ENCODE measurements around the gene APOL2.
"Not testable (repeated sequence)": the region's sequence is repeated elsewhere in the genome, so short reads cannot be mapped to it uniquely, and the experiment has no call there.

APOL2 gene

GRCh38 chr22:36231051-36231450 is 8.3 kb downstream of the APOL2 start:
- H3K4me1 ChIP-seq (ENCODE audit: control extremely low read depth in 1 of 4, control insufficient read depth in 4 of 4, insufficient read depth in 4 of 4, low read length in 3 of 4); POLR2A ChIA-PET; DNase-seq; H3K4me3 ChIP-seq (ENCODE audit: control insufficient read depth in 1 of 7, extremely low read depth in 1 of 7, insufficient read depth in 4 of 7, low read depth in 2 of 7, low read length in 6 of 7); H3K9me3 ChIP-seq (ENCODE audit: control extremely low read depth in 1 of 5, control insufficient read depth in 4 of 5, insufficient read depth in 2 of 5, low read depth in 1 of 5, low read length in 4 of 5); H3K27ac ChIP-seq (ENCODE audit: insufficient read depth in 1 of 2, low read depth in 1 of 2, low read length in 2 of 2, poor library complexity in 1 of 2, severe bottlenecking in 2 of 2); H3K27me3 ChIP-seq (replicated peaks in 2 of 5; ENCODE audit: control insufficient read depth in 4 of 5, insufficient read depth in 5 of 5, low read length in 4 of 5): not testable (repeated sequence)
- 25% methylated on average over 1 of the region's 5 CpGs for WGBS (ENCODE audit: insufficient coverage)
- peaks cover 11 to 69% (median 45%) of the 10 kb centered on the region in 4 experiments for H3K36me3 ChIP-seq (ENCODE audit: control insufficient read depth in 4 of 4, insufficient read depth in 4 of 4, low read length in 3 of 4)
- CTCF ChIA-PET, result interaction anchor here (0.7 to 1.1 kb wide), 2 partner anchors 10 to 30 kb away, joined by 3 to 4 read pairs; no protein-coding TSS in a partner anchor

- H3K27me3 ChIP-seq (replicated peaks in 2 of 5; ENCODE audit: control insufficient read depth in 4 of 5, insufficient read depth in 5 of 5, low read length in 4 of 5); H3K27ac ChIP-seq (ENCODE audit: insufficient read depth in 1 of 2, low read depth in 1 of 2, low read length in 2 of 2, poor library complexity in 1 of 2, severe bottlenecking in 2 of 2); H3K4me3 ChIP-seq (ENCODE audit: control insufficient read depth in 1 of 7, extremely low read depth in 1 of 7, insufficient read depth in 4 of 7, low read depth in 2 of 7, low read length in 6 of 7); H3K9me3 ChIP-seq (ENCODE audit: control extremely low read depth in 1 of 5, control insufficient read depth in 4 of 5, insufficient read depth in 2 of 5, low read depth in 1 of 5, low read length in 4 of 5); POLR2A ChIA-PET; DNase-seq; H3K4me1 ChIP-seq (ENCODE audit: control extremely low read depth in 1 of 4, control insufficient read depth in 4 of 4, insufficient read depth in 4 of 4, low read length in 3 of 4): not testable (repeated sequence)
- H3K36me3 ChIP-seq (ENCODE audit: control insufficient read depth in 4 of 4, insufficient read depth in 4 of 4, low read length in 3 of 4), result peaks cover 5 to 62% (median 39%) of the 10 kb centered on the region in 4 experiments
- WGBS (ENCODE audit: insufficient coverage), result 90% methylated on average over 2 of the region's 3 CpGs
- CTCF ChIA-PET, result interaction anchor here (0.8 kb wide), 1 partner anchor 9 kb away, joined by 3 read pairs; no protein-coding TSS in a partner anchor
Observed at GRCh38 chr22:36229649-36230048, 9.7 kb downstream of the APOL2 start.

GRCh38 chr22:36228944-36229343 is 10.4 kb downstream of the APOL2 start:
- no peak overlapping the region for H3K4me3 ChIP-seq (ENCODE audit: control insufficient read depth in 1 of 7, extremely low read depth in 1 of 7, insufficient read depth in 4 of 7, low read depth in 2 of 7, low read length in 6 of 7)
- H3K27ac ChIP-seq (ENCODE audit: insufficient read depth in 1 of 2, low read depth in 1 of 2, low read length in 2 of 2, poor library complexity in 1 of 2, severe bottlenecking in 2 of 2), result no peak overlapping the region
- H3K4me1 ChIP-seq (ENCODE audit: control extremely low read depth in 1 of 4, control insufficient read depth in 4 of 4, insufficient read depth in 4 of 4, low read length in 3 of 4), result peaks cover 0 to 8% (median 0%) of the 10 kb centered on the region in 4 experiments
- DNase-seq, result no peak
- POLR2A ChIA-PET, result no interaction called here
- H3K27me3 ChIP-seq (replicated peaks in 2 of 5; ENCODE audit: control insufficient read depth in 4 of 5, insufficient read depth in 5 of 5, low read length in 4 of 5), result no peaks in the 10 kb centered on the region
- H3K9me3 ChIP-seq (ENCODE audit: control extremely low read depth in 1 of 5, control insufficient read depth in 4 of 5, insufficient read depth in 2 of 5, low read depth in 1 of 5, low read length in 4 of 5), result no peaks in the 10 kb centered on the region
- 95% methylated on average over 4 of the region's 7 CpGs for WGBS (ENCODE audit: insufficient coverage)
- CTCF ChIA-PET, result interaction anchor here (1.4 to 3.9 kb wide), 2 partner anchors 9 to 60 kb away, joined by 3 to 29 read pairs; partner anchors contain the start of gene APOL2
- H3K36me3 ChIP-seq (ENCODE audit: control insufficient read depth in 4 of 4, insufficient read depth in 4 of 4, low read length in 3 of 4), result peaks cover 5 to 55% (median 37%) of the 10 kb centered on the region in 4 experiments

DNA sequence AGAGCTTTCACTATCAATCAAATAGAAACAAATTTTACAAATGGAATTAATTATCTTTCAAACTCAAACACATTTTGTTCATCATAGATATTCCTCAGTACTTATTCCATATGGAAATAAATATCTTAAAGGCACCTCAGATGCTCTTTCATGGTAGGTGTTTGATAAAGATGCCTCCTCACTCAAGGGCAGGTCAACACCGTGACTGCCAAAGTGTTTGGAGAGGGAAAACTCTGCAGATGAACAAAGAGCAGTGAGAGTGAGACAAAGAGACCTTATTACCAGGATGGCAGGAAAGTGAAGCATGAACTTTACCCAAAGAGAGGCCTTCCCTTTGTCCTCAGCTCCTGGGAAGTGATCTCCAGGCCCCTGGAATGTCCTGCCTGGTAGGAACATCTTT is 11.0 kb downstream of the APOL2 start:
- H3K4me3 ChIP-seq (ENCODE audit: control insufficient read depth in 1 of 7, extremely low read depth in 1 of 7, insufficient read depth in 4 of 7, low read depth in 2 of 7, low read length in 6 of 7); DNase-seq: not testable (repeated sequence)

DNA sequence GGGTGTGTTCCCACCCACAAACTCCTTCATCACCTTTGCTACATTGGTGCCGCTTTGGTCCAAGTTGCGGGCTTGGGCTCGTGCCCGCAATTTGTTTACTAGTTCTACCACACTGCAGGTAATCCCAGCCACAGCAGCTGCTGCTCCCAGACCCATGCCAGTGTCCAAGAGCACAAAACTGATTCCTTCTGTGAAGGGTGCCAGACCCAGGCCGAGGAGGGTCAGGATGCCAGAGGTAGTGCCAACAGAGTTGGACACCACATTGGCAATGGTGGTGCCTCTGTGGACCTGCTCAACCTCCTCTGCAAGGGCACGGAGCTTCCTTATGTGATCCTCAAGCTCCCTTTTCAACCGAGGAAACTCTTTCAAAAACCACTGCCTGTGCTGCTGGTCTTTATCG is 11.5 kb downstream of the APOL2 start:
- Histone ChIP-seq H3K27me3 (replicated peaks in 2 of 5; ENCODE audit: control insufficient read depth in 4 of 5, insufficient read depth in 5 of 5, low read length in 4 of 5) (no peaks in the 10 kb centered on the region), H3K9me3 (ENCODE audit: control extremely low read depth in 1 of 5, control insufficient read depth in 4 of 5, insufficient read depth in 2 of 5, low read depth in 1 of 5, low read length in 4 of 5) (no peaks in the 10 kb centered on the region), H3K27ac (ENCODE audit: insufficient read depth in 1 of 2, low read depth in 1 of 2, low read length in 2 of 2, poor library complexity in 1 of 2, severe bottlenecking in 2 of 2) (no peak overlapping the region), H3K36me3 (ENCODE audit: control insufficient read depth in 4 of 4, insufficient read depth in 4 of 4, low read length in 3 of 4) (peaks cover 5 to 47% (median 31%) of the 10 kb centered on the region in 4 experiments), H3K4me1 (ENCODE audit: control extremely low read depth in 1 of 4, control insufficient read depth in 4 of 4, insufficient read depth in 4 of 4, low read length in 3 of 4) (peaks cover 0 to 2% (median 0%) of the 10 kb centered on the region in 4 experiments), H3K4me3 (ENCODE audit: control insufficient read depth in 1 of 7, extremely low read depth in 1 of 7, insufficient read depth in 4 of 7, low read depth in 2 of 7, low read length in 6 of 7) (no peak overlapping the region)
- DNase-seq, result no peak
- ChIA-PET CTCF (interaction anchor here (1.4 to 3.9 kb wide), 2 partner anchors 11 to 62 kb away, joined by 3 to 29 read pairs; partner anchors contain the start of gene APOL2), POLR2A (no interaction called here)
- 98% methylated on average over 7 of the region's 8 CpGs for WGBS (ENCODE audit: insufficient coverage)

More for the DNA sequence above, 11.0 kb downstream of the APOL2 start:
- H3K27ac ChIP-seq (ENCODE audit: insufficient read depth in 1 of 2, low read depth in 1 of 2, low read length in 2 of 2, poor library complexity in 1 of 2, severe bottlenecking in 2 of 2); H3K27me3 ChIP-seq (replicated peaks in 2 of 5; ENCODE audit: control insufficient read depth in 4 of 5, insufficient read depth in 5 of 5, low read length in 4 of 5); H3K9me3 ChIP-seq (ENCODE audit: control extremely low read depth in 1 of 5, control insufficient read depth in 4 of 5, insufficient read depth in 2 of 5, low read depth in 1 of 5, low read length in 4 of 5); H3K4me1 ChIP-seq (ENCODE audit: control extremely low read depth in 1 of 4, control insufficient read depth in 4 of 4, insufficient read depth in 4 of 4, low read length in 3 of 4); POLR2A ChIA-PET: not testable (repeated sequence)
- WGBS (ENCODE audit: insufficient coverage), result no CpG with 5 or more reads among the region's 1 CpG
- H3K36me3 ChIP-seq (ENCODE audit: control insufficient read depth in 4 of 4, insufficient read depth in 4 of 4, low read length in 3 of 4), result peaks cover 5 to 53% (median 36%) of the 10 kb centered on the region in 4 experiments
- CTCF ChIA-PET, result interaction anchor here (1.4 to 3.9 kb wide), 2 partner anchors 10 to 61 kb away, joined by 3 to 29 read pairs; partner anchors contain the start of gene APOL2

GRCh38 chr22:36227396-36227795 is 11.9 kb downstream of the APOL2 start:
- CTCF ChIA-PET, result interaction anchor here (0.5 to 3.9 kb wide), 5 partner anchors 10 to 58 kb away, joined by 3 to 29 read pairs (median 3); partner anchors contain the start of genes APOL1 and APOL2

GRCh38 chr22:36226189-36226588 is 13.1 kb downstream of the APOL2 start:
- peaks cover 5 to 36% (median 19%) of the 10 kb centered on the region in 4 experiments for H3K36me3 ChIP-seq (ENCODE audit: control insufficient read depth in 4 of 4, insufficient read depth in 4 of 4, low read length in 3 of 4)
- H3K4me1 ChIP-seq (ENCODE audit: control extremely low read depth in 1 of 4, control insufficient read depth in 4 of 4, insufficient read depth in 4 of 4, low read length in 3 of 4), result no peaks in the 10 kb centered on the region
- no peaks in the 10 kb centered on the region for H3K27me3 ChIP-seq (replicated peaks in 2 of 5; ENCODE audit: control insufficient read depth in 4 of 5, insufficient read depth in 5 of 5, low read length in 4 of 5)
- no peak overlapping the region for H3K27ac ChIP-seq (ENCODE audit: insufficient read depth in 1 of 2, low read depth in 1 of 2, low read length in 2 of 2, poor library complexity in 1 of 2, severe bottlenecking in 2 of 2)
- DNase-seq, result no peak
- H3K4me3 ChIP-seq (ENCODE audit: control insufficient read depth in 1 of 7, extremely low read depth in 1 of 7, insufficient read depth in 4 of 7, low read depth in 2 of 7, low read length in 6 of 7), result no peak overlapping the region
- H3K9me3 ChIP-seq (ENCODE audit: control extremely low read depth in 1 of 5, control insufficient read depth in 4 of 5, insufficient read depth in 2 of 5, low read depth in 1 of 5, low read length in 4 of 5), result no peaks in the 10 kb centered on the region
- ChIA-PET POLR2A (no interaction called here), CTCF (interaction anchor here (1.3 to 3.9 kb wide), 7 partner anchors 9 to 31 kb away, joined by 3 to 29 read pairs (median 5); partner anchors contain the start of genes APOL1 and APOL2)
- 98% methylated on average over 5 of the region's 5 CpGs for WGBS (ENCODE audit: insufficient coverage)

More at GRCh38 chr22:36227396-36227795, 11.9 kb downstream of the APOL2 start:
- H3K36me3 ChIP-seq (ENCODE audit: control insufficient read depth in 4 of 4, insufficient read depth in 4 of 4, low read length in 3 of 4), result peaks cover 5 to 43% (median 28%) of the 10 kb centered on the region in 4 experiments
- H3K27me3 ChIP-seq (replicated peaks in 2 of 5; ENCODE audit: control insufficient read depth in 4 of 5, insufficient read depth in 5 of 5, low read length in 4 of 5), result no peaks in the 10 kb centered on the region
- POLR2A ChIA-PET, result no interaction called here
- no peak overlapping the region for H3K27ac ChIP-seq (ENCODE audit: insufficient read depth in 1 of 2, low read depth in 1 of 2, low read length in 2 of 2, poor library complexity in 1 of 2, severe bottlenecking in 2 of 2)
- no peak overlapping the region for H3K4me3 ChIP-seq (ENCODE audit: control insufficient read depth in 1 of 7, extremely low read depth in 1 of 7, insufficient read depth in 4 of 7, low read depth in 2 of 7, low read length in 6 of 7)
- H3K4me1 ChIP-seq (ENCODE audit: control extremely low read depth in 1 of 4, control insufficient read depth in 4 of 4, insufficient read depth in 4 of 4, low read length in 3 of 4), result no peaks in the 10 kb centered on the region
- H3K9me3 ChIP-seq (ENCODE audit: control extremely low read depth in 1 of 5, control insufficient read depth in 4 of 5, insufficient read depth in 2 of 5, low read depth in 1 of 5, low read length in 4 of 5), result no peaks in the 10 kb centered on the region
- no peak for DNase-seq
- WGBS (ENCODE audit: insufficient coverage), result over 99% methylated on average over 8 of the region's 9 CpGs

Data from common myeloid progenitor, CD34-positive (primary cell).